HS-5 (cell line): ENCODE results near the gene MMP2.

Experiments
- DNase-seq: peaks from one replicate; pipeline ENCODE4 v3.0.0-alpha.2; 2012; ENCODE audit warnings: low read depth

MMP2 gene

DNA sequence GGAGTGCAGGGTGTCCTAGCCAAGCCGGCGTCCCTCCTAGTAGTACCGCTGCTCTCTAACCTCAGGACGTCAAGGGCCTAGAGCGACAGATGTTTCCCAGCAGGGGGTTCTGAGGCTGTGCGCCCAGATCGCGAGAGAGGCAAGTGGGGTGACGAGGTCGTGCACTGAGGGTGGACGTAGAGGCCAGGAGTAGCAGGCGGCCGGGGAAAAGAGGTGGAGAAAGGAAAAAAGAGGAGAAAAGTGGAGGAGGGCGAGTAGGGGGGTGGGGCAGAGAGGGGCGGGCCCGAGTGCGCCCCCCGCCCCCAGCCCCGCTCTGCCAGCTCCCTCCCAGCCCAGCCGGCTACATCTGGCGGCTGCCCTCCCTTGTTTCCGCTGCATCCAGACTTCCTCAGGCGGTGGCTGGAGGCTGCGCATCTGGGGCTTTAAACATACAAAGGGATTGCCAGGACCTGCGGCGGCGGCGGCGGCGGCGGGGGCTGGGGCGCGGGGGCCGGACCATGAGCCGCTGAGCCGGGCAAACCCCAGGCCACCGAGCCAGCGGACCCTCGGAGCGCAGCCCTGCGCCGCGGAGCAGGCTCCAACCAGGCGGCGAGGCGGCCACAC lies at the start of gene MMP2:
TSS of gene MMP2 (plus strand) at position 372 of the 603 bp plus-strand sequence. CDS start 282 bp downstream, outside the sequence.
- no peak for DNase-seq

GRCh38 chr16:55433030-55433429 lies 46.0 kb upstream of the MMP2 start:
- no peak for DNase-seq

DNA sequence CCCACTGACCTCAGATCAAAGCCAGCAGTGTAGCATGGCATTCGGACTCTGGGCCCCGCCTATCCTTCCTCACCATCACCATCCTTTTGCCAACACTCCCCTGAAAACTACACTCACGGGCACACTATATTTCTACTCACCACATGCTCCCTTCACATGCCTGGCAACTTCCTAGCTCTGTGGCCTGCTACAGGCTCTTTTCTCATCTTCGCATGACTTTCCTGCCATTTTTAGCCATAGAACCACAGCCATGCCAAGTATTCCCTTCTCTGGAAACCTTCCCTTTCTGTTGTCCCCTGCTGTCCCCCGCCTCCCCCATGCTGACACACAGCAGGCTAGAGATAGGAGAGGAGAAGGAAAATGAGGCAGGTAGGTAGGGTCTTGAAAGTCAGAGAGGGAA lies 45.5 kb upstream of the MMP2 start:
- DNase-seq: no peak

GRCh38 chr16:55434000-55434399 lies 45.0 kb upstream of the MMP2 start:
- DNase-seq: no peak

DNA sequence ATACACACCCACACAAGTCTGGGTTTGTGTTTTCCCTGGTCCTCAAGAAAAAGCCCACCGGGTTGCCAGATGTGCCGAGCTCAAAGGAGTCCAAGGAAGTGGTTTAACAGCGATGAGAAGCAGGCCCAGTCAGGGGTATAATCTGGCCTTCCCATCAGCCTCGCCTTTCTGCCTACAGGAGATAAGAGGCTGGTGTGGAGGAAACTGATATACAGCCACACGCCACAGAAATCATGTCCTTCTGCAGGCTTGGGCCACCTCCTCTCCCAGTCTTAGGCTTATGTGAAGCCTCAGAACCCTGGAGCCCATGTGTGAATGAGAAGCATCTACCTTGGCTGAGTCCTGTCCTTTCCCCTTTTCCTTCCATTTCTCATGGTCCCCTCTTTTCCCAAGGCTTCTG lies 43.6 kb upstream of the MMP2 start:
- DNase-seq: no peak

DNA sequence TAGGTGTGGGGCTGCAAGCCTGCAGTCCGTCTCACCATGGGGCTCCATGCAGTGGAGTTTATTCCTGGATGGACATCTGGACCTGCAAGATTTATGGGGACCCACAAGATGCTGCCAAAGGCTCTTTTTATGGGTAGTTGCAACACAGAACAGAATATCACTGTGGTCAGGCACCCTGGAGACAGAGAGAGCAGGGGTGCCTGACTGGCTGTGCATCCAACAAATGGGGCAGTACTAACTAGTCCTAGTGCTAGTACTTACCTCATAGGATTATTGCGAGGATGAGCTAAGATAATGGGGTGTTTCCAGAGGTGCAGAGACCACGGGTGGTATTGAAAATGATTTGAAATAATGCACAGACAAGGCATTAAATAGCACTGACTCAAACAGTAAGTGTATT lies 42.4 kb upstream of the MMP2 start:
- no peak for DNase-seq

GRCh38 chr16:55437625-55438024 lies 41.4 kb upstream of the MMP2 start:
- peak; percentile 28 for DNase-seq

DNA sequence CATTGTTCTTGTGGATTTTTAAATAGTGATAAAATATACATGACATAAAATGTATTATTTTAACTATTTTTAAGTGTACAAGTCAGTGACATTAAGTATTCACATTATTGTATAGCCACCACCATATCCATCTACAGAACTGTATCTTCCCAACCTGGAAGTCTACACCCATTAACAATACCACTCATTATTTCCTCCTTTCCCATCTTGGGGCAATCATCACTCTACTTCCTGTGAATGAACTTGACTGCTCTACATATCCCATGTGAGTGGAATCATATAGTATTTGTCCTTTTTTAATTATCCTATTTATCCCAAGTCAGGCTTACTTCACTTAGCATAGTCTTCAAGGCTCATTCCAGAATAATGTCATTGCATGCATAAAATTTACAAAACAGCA lies 40.7 kb upstream of the MMP2 start:
- DNase-seq: no peak

DNA sequence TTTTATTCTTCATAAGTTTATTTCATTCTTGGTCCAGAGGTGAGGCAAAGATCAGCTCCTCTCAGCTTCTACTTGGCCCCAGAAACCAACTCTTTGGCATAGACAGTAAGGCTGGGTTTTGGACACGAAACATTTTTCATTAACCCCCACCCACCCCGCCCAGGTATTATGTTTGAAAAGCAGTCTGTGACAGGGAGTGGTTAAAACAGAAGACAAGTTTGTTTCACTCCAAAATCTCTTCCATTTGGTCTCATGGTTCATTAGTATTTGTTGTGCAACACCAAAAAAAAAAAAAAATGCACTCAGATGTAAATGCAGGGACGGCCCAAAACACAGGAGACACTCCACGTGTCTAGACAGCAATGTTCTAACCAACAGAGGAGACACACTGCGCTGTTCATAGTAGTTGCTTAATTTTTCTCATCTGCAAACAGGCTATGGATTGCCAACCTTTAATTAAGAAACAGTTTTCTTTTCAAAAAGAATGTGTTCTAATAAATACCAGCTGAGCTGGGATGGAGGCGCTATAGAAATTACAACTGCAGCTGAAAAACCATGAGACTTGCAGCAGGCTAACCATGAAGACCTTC lies 39.8 kb upstream of the MMP2 start:
- no peak for DNase-seq

DNA sequence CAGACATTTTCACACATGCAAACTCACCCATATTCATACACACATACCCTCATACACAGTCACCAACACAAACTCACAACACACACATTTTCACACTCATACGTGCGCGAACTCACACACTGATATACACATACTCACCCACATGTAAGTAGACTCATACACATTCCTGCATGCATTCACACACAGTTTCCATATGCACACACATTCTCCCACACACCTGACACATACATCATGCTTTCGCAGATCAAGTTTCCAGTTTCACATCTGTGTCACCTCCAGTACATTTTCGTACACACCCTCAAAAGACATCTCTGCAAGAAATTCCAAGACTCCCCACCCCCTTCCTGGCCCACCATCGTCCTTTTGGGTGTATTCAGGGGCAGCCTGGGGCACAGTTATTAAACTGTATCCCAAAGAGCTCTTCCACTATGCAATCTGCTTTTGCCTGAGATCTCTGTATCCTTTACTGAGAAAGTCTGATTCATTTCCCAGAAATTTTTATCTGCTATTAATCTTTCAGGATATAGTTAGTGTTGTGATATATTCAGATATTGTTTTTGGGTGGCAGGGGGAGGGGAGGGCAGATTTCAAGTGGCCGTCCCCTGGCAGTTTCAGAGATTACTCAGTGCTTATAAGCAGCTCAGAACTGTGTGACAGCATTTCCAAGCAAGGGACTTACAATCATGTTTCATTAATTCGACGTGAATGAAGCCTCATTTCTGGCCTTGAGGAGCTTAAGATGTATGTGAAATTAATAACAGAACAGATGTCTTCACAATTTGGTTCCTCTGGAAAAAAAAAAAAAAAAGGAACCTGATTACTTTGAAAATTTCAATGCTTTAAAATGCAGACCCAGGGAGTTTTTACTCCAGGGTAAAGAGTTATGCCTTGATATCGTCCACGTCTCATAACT lies 35.3 kb upstream of the MMP2 start:
- DNase-seq: no peak

- DNase-seq: no peak
Measured at GRCh38 chr16:55444754-55445485, 34.1 kb upstream of the MMP2 start.

- no peak for DNase-seq
Measured at GRCh38 chr16:55447231-55447630, 31.8 kb upstream of the MMP2 start.

DNA sequence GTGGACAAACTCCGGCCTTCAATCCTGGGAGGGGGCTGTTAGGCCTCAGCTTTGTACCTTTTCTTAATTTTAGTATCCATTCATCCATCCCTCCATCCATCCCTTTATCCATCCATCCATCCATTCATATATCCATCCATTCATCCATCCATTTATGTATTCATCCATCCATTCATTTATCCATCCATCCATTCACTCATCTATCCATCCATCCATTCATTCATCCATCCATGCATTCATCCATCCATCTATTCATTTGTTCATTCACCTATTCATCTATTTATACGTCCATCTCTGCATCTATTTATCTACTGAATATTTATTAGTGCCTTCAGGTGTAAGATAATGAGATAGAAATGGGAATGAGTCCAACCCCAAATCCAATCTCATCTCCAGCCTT lies 26.0 kb upstream of the MMP2 start:
- DNase-seq: no peak

- DNase-seq: no peak
Measured at GRCh38 chr16:55453909-55454308, 25.1 kb upstream of the MMP2 start.

- no peak for DNase-seq
Measured at GRCh38 chr16:55454861-55455260, 24.1 kb upstream of the MMP2 start.

GRCh38 chr16:55462241-55462640 lies 16.8 kb upstream of the MMP2 start:
- no peak for DNase-seq

GRCh38 chr16:55464375-55464774 lies 14.6 kb upstream of the MMP2 start:
- no peak for DNase-seq

DNA sequence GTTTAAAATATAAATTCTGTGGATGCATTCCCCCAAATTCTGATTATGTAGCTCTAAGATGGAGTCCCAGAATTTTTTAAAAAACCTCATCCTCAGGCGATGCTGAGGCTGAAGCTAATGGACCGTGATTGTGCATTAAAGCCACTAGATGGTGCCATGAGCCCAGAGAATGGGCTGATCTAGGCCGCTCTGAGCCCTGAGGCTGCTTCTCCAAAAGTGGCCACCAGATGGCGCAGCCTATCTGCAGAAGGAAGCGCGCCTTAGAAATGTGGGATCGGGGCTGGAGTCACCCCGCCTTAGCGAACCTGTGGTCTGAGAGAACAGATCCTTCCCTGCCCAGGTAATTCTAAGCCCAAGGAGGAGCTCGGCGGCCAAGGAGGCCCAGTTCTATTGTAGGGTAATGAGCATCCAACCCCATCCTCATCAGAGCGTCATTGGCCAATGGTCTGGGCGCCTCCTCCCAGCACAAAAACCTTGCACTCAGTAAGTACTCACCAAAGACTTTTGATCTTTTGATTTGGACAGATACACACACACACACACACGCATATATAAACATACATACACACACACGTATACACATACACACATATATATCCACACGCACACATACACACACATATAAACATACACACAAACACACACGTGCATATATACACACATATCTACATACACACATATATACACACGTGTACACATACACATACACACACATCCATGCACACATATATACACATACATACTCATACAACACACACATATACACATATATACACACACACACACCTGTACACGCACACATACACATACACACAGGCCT lies 13.7 kb upstream of the MMP2 start:
- DNase-seq: peak; percentile 62

DNA sequence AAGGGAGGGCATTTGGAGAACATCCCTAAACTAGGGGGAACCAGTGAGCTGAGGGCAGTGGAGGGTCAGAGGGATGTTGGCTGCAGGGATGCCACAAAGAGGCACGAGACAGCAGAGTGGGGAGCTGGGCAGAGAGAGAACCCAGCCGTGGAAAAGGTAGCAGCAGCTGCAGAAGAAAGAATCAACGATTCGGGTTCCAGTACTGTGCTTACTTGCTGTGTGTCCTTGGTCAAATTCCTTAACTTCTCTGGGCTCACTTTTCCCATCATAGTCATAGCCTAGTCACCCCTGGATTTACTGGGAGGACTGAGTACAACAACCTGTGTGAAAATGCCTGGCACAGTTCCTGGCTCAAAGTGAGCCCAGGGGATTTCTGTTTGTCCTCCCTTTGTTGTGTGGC lies 12.8 kb upstream of the MMP2 start:
- DNase-seq: no peak

DNA sequence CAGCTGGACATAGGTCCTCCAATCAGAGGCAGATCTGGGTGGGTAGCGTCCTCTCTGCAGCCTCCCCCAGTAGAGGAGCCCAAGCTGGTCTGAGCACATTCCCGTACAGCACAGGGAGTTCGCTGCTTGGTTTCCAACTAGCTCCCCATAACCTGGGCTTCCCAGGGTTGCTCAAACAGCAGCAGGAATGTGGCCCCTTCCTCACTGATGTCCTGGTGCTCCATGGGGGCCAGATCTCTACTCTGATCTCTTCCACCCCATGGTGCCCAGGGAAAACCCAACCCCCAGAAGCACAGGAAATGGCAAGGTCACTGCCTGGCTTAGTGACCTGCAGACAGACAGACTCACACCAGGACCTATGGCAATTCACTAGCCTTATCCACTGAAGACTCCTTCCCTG lies 11.1 kb upstream of the MMP2 start:
- DNase-seq: no peak

DNA sequence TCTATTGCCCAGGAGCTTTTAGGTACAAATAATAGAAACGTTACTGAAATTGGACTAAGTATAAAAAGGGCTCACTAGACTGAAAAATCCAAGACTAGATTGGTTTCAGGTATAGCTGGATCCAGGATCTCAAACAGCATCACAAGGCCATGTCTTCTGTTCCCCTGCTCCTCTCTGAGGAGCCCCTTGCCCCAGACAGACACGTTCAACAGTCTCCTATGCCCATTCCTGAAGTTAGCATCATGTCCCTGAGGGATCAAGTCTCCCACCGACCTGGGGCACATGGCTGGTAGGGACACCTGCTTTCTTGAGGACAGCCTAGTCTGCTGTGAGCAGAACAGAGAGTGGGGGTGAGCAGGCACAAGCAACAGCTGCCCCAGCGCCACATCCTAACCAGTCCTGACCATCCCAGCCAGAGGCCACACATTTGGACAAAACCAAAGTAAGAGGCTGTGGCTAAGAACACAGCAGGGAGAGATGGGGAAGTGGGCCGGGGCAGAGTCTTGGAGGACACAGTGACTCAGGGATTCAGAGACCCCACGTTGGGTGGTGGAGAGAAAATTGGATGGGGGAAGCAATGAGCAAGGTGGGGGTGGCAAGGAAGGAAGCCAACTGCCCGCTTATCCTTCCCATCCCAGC lies 10.5 kb upstream of the MMP2 start:
- DNase-seq: no peak
